Osteoblast (primary cell): ENCODE results near the gene XRCC5. TPM values are rescaled to one million over a fixed set of nuclear protein-coding genes. Genes with fewer than 3 reads are reported as not detected.
"Not testable (repeated sequence)": the region's sequence is repeated elsewhere in the genome, so short reads cannot be mapped to it uniquely, and the experiment has no call there.

Source experiments
- DNase-seq: peaks from one replicate; pipeline ENCODE4 v3.0.0; 2011; ENCODE audit warnings: low spot score, mixed read lengths; ENCODE audit not compliant: insufficient read length; ENCODE audit errors: missing footprints
- H2AFZ ChIP-seq: 2 replicates; pipeline ENCODE4 v1.6.0; 2011; ENCODE audit warnings: mild to moderate bottlenecking, low read length
- H3K27ac ChIP-seq: 2 replicates; pipeline ENCODE4 v1.5.1; 2011; ENCODE audit warnings: mild to moderate bottlenecking, low read depth, low read length, moderate library complexity
- H3K27me3 ChIP-seq: 2 replicates; pipeline ENCODE4 v1.6.0; 2012; ENCODE audit warnings: mild to moderate bottlenecking, control low read depth, inconsistent platforms, low read length, moderate library complexity; ENCODE audit not compliant: insufficient read depth
- H3K36me3 ChIP-seq: 2 replicates; pipeline ENCODE4 v1.5.1; 2011; ENCODE audit warnings: mild to moderate bottlenecking, low read length, control low read depth, moderate library complexity; ENCODE audit not compliant: insufficient read depth
- H3K4me1 ChIP-seq: 2 replicates; pipeline ENCODE4 v1.5.1; 2011; ENCODE audit warnings: mild to moderate bottlenecking, low read length, control low read depth, moderate library complexity; ENCODE audit not compliant: insufficient read depth
- H3K4me2 ChIP-seq: 2 replicates; pipeline ENCODE4 v1.6.0; 2011; ENCODE audit warnings: mild to moderate bottlenecking, low read length; ENCODE audit not compliant: insufficient read depth
- H3K4me3 ChIP-seq: fragments of 200-600 bp; sonication (generic); 3 replicates; pipeline ENCODE4 v1.5.1; 2012; ENCODE audit warnings: mild to moderate bottlenecking, low read length, inconsistent platforms; ENCODE audit not compliant: insufficient read depth
- H3K79me2 ChIP-seq: 2 replicates; pipeline ENCODE4 v1.6.0; 2012; ENCODE audit warnings: mild to moderate bottlenecking, low read length, control low read depth, inconsistent platforms; ENCODE audit not compliant: insufficient read depth
- H3K9me3 ChIP-seq: 2 replicates; pipeline ENCODE4 v1.5.1; 2011; ENCODE audit warnings: low read depth, low read length, control low read depth
- H4K20me1 ChIP-seq: 2 replicates; pipeline ENCODE4 v1.6.0; 2012; ENCODE audit warnings: mild to moderate bottlenecking, low read length, control low read depth; ENCODE audit not compliant: insufficient read depth
- total RNA-seq: library from RNA; depleted of rRNA; stranded (reverse); fragments of >200 nt; gene quantifications from 2 replicates; pipeline ENCODE4 v1.2.3, GENCODE V29; 2012
- TF ChIP-seq, protein P1 (sequence below): IDR thresholded peaks from 2 replicates; pipeline ENCODE4 v1.5.1; 2011; ENCODE audit warnings: mild to moderate bottlenecking, low read depth, low read length, moderate library complexity; ENCODE audit errors: extremely low read depth

The XRCC5 gene
- total RNA-seq, 1 donor, result 203 TPM

DNA sequence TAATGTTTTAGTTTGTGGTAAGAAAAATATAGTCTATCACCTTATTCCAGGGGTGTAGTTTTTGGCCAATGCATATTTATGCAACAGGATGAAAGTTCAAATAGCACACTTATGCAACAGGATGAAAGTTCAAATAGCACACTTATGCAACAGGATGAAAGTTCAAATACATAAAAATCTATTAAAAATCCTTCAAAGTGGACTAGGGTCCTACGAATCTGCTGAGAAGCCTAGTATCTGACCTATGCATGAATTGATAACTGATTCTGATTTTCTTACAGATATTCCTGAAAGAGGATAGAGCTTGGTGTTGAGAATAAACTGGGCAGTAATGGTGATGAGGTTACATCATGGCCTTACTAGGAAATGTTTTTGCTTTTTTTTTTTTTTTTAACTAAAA, 30.4 kb upstream of the XRCC5 start:
- Histone ChIP-seq H3K27ac (no peak overlapping the region), H3K36me3 (no peaks in the 10 kb centered on the region), H4K20me1 (no peaks in the 10 kb centered on the region), H3K4me1 (peaks cover 10% of the 10 kb centered on the region), H3K27me3 (no peaks in the 10 kb centered on the region), H3K4me3 (no peak overlapping the region), H2AFZ (no peak overlapping the region), H3K9me3 (no peaks in the 10 kb centered on the region), H3K79me2 (no peaks in the 10 kb centered on the region), H3K4me2 (no peak overlapping the region)
- no peak for DNase-seq
- TF ChIP-seq, protein P1, sequence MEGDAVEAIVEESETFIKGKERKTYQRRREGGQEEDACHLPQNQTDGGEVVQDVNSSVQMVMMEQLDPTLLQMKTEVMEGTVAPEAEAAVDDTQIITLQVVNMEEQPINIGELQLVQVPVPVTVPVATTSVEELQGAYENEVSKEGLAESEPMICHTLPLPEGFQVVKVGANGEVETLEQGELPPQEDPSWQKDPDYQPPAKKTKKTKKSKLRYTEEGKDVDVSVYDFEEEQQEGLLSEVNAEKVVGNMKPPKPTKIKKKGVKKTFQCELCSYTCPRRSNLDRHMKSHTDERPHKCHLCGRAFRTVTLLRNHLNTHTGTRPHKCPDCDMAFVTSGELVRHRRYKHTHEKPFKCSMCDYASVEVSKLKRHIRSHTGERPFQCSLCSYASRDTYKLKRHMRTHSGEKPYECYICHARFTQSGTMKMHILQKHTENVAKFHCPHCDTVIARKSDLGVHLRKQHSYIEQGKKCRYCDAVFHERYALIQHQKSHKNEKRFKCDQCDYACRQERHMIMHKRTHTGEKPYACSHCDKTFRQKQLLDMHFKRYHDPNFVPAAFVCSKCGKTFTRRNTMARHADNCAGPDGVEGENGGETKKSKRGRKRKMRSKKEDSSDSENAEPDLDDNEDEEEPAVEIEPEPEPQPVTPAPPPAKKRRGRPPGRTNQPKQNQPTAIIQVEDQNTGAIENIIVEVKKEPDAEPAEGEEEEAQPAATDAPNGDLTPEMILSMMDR, result no peak

DNA sequence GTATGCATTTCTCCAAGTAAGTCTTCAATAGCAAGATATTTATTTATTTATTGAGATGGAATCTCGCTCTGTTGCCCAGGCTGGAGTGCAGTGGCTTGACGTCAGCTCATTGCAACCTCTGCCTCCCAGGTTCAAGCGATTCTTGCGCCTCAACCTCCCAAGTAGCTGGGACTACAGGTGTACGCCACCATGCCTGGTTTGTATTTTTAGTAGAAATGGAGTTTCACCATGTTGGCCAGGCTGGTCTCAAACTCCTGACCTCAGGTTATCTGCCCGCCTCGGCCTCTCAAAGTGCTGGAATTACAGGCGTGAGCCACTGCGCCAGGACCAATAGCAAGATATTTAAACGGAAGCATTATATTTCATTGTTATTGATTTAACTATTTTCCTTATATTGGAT, 29.1 kb upstream of the XRCC5 start:
- peaks cover 13% of the 10 kb centered on the region for H3K4me1 ChIP-seq
- H3K4me3 ChIP-seq, H3K27ac ChIP-seq, DNase-seq, H3K4me2 ChIP-seq, H2AFZ ChIP-seq, H3K79me2 ChIP-seq, H4K20me1 ChIP-seq, H3K27me3 ChIP-seq, H3K9me3 ChIP-seq, H3K36me3 ChIP-seq: not testable (repeated sequence)

DNA sequence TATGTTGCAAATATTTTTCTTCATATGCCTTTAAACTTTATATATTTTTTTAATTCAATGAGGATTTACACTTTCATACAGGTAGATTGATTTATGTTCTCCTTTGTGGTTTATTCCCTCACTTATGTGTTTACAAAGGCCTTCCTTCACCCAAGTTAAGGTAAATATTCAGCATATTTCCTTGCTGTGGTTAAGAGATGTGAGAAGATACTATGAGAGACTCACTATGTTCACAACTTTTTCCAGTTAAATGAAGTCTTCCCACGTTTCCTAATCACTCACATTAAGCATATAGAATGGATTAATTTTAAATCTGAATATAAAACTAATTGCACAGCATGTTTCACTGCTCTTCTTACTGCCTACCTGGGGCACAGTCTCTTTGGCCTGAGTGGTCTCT, 28.1 kb upstream of the XRCC5 start:
- Histone ChIP-seq H3K4me1 (peaks cover 13% of the 10 kb centered on the region), H3K4me3 (peak overlapping the region; percentile 89), H3K4me2 (peak overlapping the region; percentile 95), H3K79me2 (no peaks in the 10 kb centered on the region), H3K27me3 (no peaks in the 10 kb centered on the region), H3K27ac (no peak overlapping the region), H2AFZ (peak overlapping the region; percentile 98), H3K36me3 (no peaks in the 10 kb centered on the region), H4K20me1 (no peaks in the 10 kb centered on the region), H3K9me3 (no peaks in the 10 kb centered on the region)
- DNase-seq, result no peak
- TF ChIP-seq, protein P1, result no peak

DNA sequence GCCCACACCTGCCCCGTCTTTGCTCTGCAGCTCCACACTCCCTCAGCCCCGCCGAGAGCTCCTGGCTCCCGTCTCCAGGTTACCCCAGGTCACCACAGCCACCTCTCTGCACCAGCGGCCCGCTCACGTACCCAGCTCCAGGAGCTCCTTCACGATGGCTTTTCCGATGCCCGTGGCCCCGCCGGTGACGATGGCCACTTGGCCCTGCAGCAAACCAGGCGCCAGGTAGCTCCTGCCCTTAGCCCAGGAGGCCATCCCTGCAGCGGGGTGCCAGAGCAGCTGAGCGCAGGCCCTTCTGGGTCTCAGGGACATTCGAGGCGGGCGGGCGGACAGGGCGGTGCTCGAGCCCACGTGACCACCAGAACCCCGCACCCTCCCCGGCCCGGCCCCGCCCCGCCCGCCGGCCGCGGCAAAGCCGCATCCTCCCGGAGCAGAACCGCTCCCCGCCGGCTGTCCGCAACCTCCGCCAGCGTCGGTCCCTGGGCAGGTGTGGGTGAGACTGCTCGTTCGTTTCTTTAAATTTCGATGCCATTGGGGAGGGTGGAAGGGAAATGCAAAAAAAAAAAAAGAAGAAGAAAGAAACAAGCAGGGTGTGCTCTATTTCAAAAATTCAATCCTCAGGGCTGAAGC, 27.5 kb upstream of the XRCC5 start, which contains the start of the genes PECR and TMEM169:
Gene PECR, minus strand, starts transcription at position 323 of the 630 bp plus-strand sequence. Its CDS starts 68 bp downstream, at position 255.
Gene TMEM169, plus strand, starts transcription at position 433 of the 630 bp plus-strand sequence. CDS start 14,045 bp downstream, outside the sequence.
- Histone ChIP-seq H3K9me3 (no peaks in the 10 kb centered on the region), H3K36me3 (no peaks in the 10 kb centered on the region), H4K20me1 (no peaks in the 10 kb centered on the region), H3K4me2 (peak within 1 kb of the TSS; percentile 95), H3K4me1 (peaks cover 13% of the 10 kb centered on the region), H3K79me2 (no peaks in the 10 kb centered on the region), H3K4me3 (peak within 1 kb of the TSS; percentile 89), H3K27ac (peak within 1 kb of the TSS; percentile 28), H3K27me3 (no peaks in the 10 kb centered on the region), H2AFZ (peak within 1 kb of the TSS; percentile 98)
- peak; percentile 97 for DNase-seq
- TF ChIP-seq, protein P1, result no peak
